Naive thymus-derived CD4-positive, alpha-beta T cell (primary cell): ENCODE measurements around the gene MTERF2. TPM values are rescaled to one million over a fixed set of nuclear protein-coding genes. Genes with fewer than 3 reads are reported as not detected.
"Not testable (repeated sequence)": the region's sequence is repeated elsewhere in the genome, so short reads cannot be mapped to it uniquely, and the experiment has no call there.

Experiments
- ATAC-seq: fragments of 150-1000 bp; cut with Tn5 transposase; 2 replicates; pipeline ENCODE4 v1.10.0; 2021; ENCODE audit warnings: mild to moderate bottlenecking, moderate library complexity
- CTCF ChIA-PET: fragments of 350-600 bp; sonication (Branson Sonifier 250); formaldehyde crosslinking; loops from one replicate; lab custom pipeline; 2021; ENCODE audit warnings: antibody characterized with exemption; lab: Charles Lee
- POLR2A ChIA-PET: fragments of 350-600 bp; sonication (Branson Sonifier 250); formaldehyde crosslinking; loops from one replicate; lab custom pipeline; 2021; ENCODE audit warnings: antibody characterized with exemption, inconsistent platforms; lab: Charles Lee
- DNase-seq, 9 donors: peaks; one replicate each; pipeline versions ENCODE4 v3.0.0 to v3.0.0-alpha.2; 2020 to 2022; ENCODE audit warnings: mixed read lengths in 1 of 9
- H3K27ac ChIP-seq: one replicate; pipeline ENCODE4 v1.7.0; 2013; ENCODE audit warnings: mild to moderate bottlenecking, low read depth, low read length, moderate library complexity
- H3K27me3 ChIP-seq, 2 donors: one replicate each; pipeline ENCODE4 v1.7.0; 2013; ENCODE audit warnings: low read length in 2 of 2, mild to moderate bottlenecking in 2 of 2, moderate library complexity in 2 of 2; ENCODE audit not compliant: control insufficient read depth in 2 of 2, insufficient read depth in 2 of 2
- H3K36me3 ChIP-seq, 3 experiments: 1 replicate in 2 of 3; 2 replicates in 1 of 3; pipeline ENCODE4 v1.7.0; 2013; ENCODE audit warnings: low read length in 3 of 3, mild to moderate bottlenecking in 3 of 3, moderate library complexity in 1 of 3; ENCODE audit not compliant: insufficient read depth in 3 of 3, control insufficient read depth in 2 of 3
- H3K4me1 ChIP-seq, 2 donors: one replicate each; pipeline ENCODE4 v1.7.0; 2013; ENCODE audit warnings: low read length in 2 of 2, mild to moderate bottlenecking in 2 of 2, moderate library complexity in 1 of 2; ENCODE audit not compliant: control insufficient read depth in 2 of 2, insufficient read depth in 2 of 2
- H3K4me3 ChIP-seq: 2 replicates; pipeline ENCODE4 v1.7.0; 2013; ENCODE audit warnings: mild to moderate bottlenecking, low read length
- H3K9me3 ChIP-seq, 3 experiments: 1 replicate in 2 of 3; 2 replicates in 1 of 3; pipeline ENCODE4 v1.7.0; 2013; ENCODE audit warnings: low read length in 3 of 3; ENCODE audit not compliant: control insufficient read depth in 2 of 3
- H3K27ac Mint-ChIP-seq, 9 donors: one replicate each; pipeline ENCODE4 v1.8.0; 2020 to 2022; ENCODE audit warnings: mixed read lengths in 9 of 9, mild to moderate bottlenecking in 8 of 9, moderate library complexity in 5 of 9, inconsistent platforms in 2 of 9
- H3K27me3 Mint-ChIP-seq, 5 donors: one replicate each; pipeline ENCODE4 v1.8.0; 2021 to 2022; ENCODE audit warnings: mixed read lengths in 5 of 5, mild to moderate bottlenecking in 1 of 5
- H3K36me3 Mint-ChIP-seq, 5 donors: one replicate each; pipeline ENCODE4 v1.8.0; 2020 to 2022; ENCODE audit warnings: mixed read lengths in 5 of 5, mild to moderate bottlenecking in 3 of 5, inconsistent platforms in 1 of 5
- H3K4me1 Mint-ChIP-seq, 7 donors: one replicate each; pipeline ENCODE4 v1.8.0; 2020 to 2022; ENCODE audit warnings: mixed read lengths in 7 of 7, mild to moderate bottlenecking in 3 of 7, inconsistent platforms in 1 of 7
- H3K4me3 Mint-ChIP-seq, 10 donors: one replicate each; pipeline ENCODE4 v1.8.0; 2020 to 2022; ENCODE audit warnings: mild to moderate bottlenecking in 10 of 10, mixed read lengths in 10 of 10, moderate library complexity in 6 of 10, inconsistent platforms in 2 of 10
- H3K9me3 Mint-ChIP-seq, 11 donors: one replicate each; pipeline ENCODE4 v1.8.0; 2020 to 2022; ENCODE audit warnings: mixed read lengths in 11 of 11, mild to moderate bottlenecking in 4 of 11, inconsistent platforms in 1 of 11, moderate library complexity in 1 of 11
- intact Hi-C, 2 donors: fragments of 100-400 bp; cut with micrococcal nuclease; formaldehyde crosslinking; loops; one replicate each; pipeline ENCODE4 v1.15.1; 2023
- polyA plus RNA-seq, 2 donors: library from polyadenylated mRNA; unstranded; fragments of 300-500 nt; fragmentation: Illumina TruSeq; gene quantifications; one replicate each; pipeline ENCODE4 v1.2.3, GENCODE V29; 2021
- total RNA-seq, 6 experiments: library from RNA in 5 of 6; stranded (reverse) in 5 of 6; gene quantifications; 1 replicate in 5 of 6; 2 replicates in 1 of 6; pipeline ENCODE4 v1.2.3 and lab custom pipeline; 2021 to 2026

Gene MTERF2
- total and polyA plus RNA-seq, 7 experiments from 2014 or later, result 7.1 to 12.9 (median 9.9) TPM

DNA sequence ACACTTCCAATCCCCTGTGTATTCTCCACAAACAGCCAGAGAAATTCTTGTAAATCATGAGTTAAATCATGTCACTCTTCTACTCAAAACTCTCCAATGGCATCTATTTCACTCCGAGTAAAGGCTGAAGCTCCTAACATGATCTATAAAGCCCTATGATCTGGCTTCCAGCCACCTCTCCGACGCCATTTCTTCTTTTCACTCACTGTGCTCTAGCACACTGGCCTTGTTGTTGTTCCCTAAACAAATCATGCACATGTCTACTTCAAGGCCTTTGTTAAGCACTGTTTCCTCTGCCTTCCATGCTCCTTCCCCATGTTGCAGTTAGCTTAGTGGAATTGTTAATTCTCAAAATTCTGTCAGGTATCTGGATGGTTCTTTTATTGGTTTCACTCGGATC lies 30.1 kb upstream of the MTERF2 start:
- POLR2A ChIA-PET, result interaction anchor here (0.7 kb wide), 1 partner anchor 90 kb away, joined by 3 read pairs; no protein-coding TSS in a partner anchor

GRCh38 chr12:107014055-107014454 lies 27.1 kb upstream of the MTERF2 start:
- H3K27ac Mint-ChIP-seq, result no peak overlapping the region

More for the DNA sequence above, 30.1 kb upstream of the MTERF2 start:
- Histone ChIP-seq H3K4me1 (no peaks in the 10 kb centered on the region), H3K27ac (no peak overlapping the region), H3K36me3 (peaks cover 0 to 3% (median 0%) of the 10 kb centered on the region in 3 experiments), H3K4me3 (no peak overlapping the region), H3K9me3 (no peaks in the 10 kb centered on the region), H3K27me3 (no peaks in the 10 kb centered on the region)
- Mint-ChIP-seq H3K4me3 (no peak overlapping the region), H3K27me3 (no peaks in the 10 kb centered on the region), H3K9me3 (no peaks in the 10 kb centered on the region), H3K36me3 (peaks cover 4 to 47% (median 32%) of the 10 kb centered on the region in 5 donors), H3K4me1 (no peaks in the 10 kb centered on the region), H3K27ac (no peak overlapping the region)
- intact Hi-C loops, result no loop called here
- CTCF ChIA-PET, result no interaction called here
- ATAC-seq (no peak), DNase-seq (no peak)

DNA sequence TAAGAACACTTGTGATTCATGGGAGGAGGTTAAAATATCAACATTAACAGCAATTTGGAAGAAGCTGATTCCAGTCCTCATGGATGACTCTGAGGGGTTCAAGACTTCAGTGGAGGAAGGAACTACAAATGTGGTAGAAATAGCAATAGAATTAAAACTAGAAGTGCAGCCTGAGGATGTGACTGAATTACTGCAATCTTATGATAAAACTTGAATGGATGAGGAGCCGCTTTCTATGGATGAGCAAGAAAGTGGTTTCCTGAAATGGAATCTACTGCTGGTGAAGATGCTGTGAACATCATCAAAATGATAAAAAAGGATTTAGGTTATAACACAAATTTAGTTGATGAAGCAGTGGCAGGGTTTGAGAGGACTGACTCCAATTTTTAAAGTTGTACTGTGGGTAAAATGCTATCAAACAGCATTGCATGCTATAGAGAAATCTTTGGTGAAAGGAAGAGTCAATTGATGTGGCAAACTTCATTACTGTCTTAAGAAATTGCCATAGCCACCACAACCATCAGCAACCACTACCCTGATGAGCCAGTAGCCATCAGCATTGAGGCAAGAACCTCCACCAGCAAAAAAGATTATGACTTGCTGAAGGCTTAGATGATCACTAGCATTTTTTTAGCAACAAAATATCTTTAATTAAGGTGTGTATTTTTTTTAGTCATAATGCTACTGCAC lies 25.9 kb upstream of the MTERF2 start:
- Mint-ChIP-seq H3K27ac (no peak overlapping the region), H3K36me3 (peaks cover 0 to 43% (median 15%) of the 10 kb centered on the region in 5 donors), H3K9me3 (peaks cover 0 to 2% (median 0%) of the 10 kb centered on the region in 11 donors), H3K27me3 (no peaks in the 10 kb centered on the region), H3K4me1 (peaks cover 0 to 1% (median 0%) of the 10 kb centered on the region in 7 donors), H3K4me3 (no peak overlapping the region)
- Histone ChIP-seq H3K4me3 (no peak overlapping the region), H3K27me3 (no peaks in the 10 kb centered on the region), H3K9me3 (no peaks in the 10 kb centered on the region), H3K27ac (no peak overlapping the region), H3K4me1 (no peaks in the 10 kb centered on the region), H3K36me3 (no peaks in the 10 kb centered on the region)
- DNase-seq (no peak), ATAC-seq (no peak)
- ChIA-PET POLR2A (no interaction called here), CTCF (no interaction called here)
- intact Hi-C loops, result loop anchor here in 1 of 2 donors (5.0 kb wide), 1 partner anchor 79 kb away; the partner anchor contains the start of gene CRY1

More at GRCh38 chr12:107014055-107014454, 27.1 kb upstream of the MTERF2 start:
- Mint-ChIP-seq H3K36me3 (peaks cover 0 to 45% (median 16%) of the 10 kb centered on the region in 5 donors), H3K27me3 (no peaks in the 10 kb centered on the region), H3K4me3 (no peak overlapping the region), H3K9me3 (no peaks in the 10 kb centered on the region), H3K4me1 (peaks cover 0 to 1% (median 0%) of the 10 kb centered on the region in 7 donors)
- ATAC-seq (peak; percentile 57), DNase-seq (no peak)
- intact Hi-C loops, result loop anchor here in 1 of 2 donors (1.0 to 5.0 kb wide), 2 partner anchors 78 to 90 kb away; partner anchors contain the start of gene CRY1
- H3K27me3 ChIP-seq, result no peaks in the 10 kb centered on the region
- ChIA-PET POLR2A (no interaction called here), CTCF (interaction anchor here (1.1 kb wide), 1 partner anchor 11 kb away, joined by 3 read pairs; no protein-coding TSS in a partner anchor)
- no peaks in the 10 kb centered on the region for H3K9me3 ChIP-seq
- H3K4me3 ChIP-seq, result no peak overlapping the region
- no peak overlapping the region for H3K27ac ChIP-seq
- H3K4me1 ChIP-seq, result no peaks in the 10 kb centered on the region
- H3K36me3 ChIP-seq, result no peaks in the 10 kb centered on the region

DNA sequence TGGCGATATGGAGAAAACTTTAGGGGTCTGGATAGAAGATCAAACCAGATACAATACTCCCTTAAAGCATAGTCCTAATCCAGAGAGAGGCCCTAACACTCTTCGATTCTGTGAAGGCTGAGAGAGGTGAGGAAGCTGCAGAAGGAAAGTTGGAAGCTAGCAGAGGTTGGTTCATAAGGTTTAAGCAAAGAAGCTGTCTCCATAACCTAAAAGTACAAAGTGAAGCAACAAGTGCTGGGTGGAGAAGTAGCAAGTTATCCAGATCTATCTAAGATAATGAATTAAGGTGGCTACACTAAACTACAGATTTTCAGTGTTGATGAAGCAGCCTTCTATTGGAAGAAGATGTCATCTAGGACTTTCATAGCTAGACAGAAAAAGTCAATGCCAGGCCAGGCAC lies 24.6 kb upstream of the MTERF2 start:
- Mint-ChIP-seq H3K4me3 (no peak overlapping the region), H3K27ac (no peak overlapping the region), H3K4me1 (peaks cover 0 to 1% (median 0%) of the 10 kb centered on the region in 7 donors), H3K36me3 (peaks cover 0 to 31% (median 3%) of the 10 kb centered on the region in 5 donors), H3K9me3 (peaks cover 0 to 2% (median 0%) of the 10 kb centered on the region in 11 donors), H3K27me3 (no peaks in the 10 kb centered on the region)
- Histone ChIP-seq H3K4me1 (no peaks in the 10 kb centered on the region), H3K9me3 (no peaks in the 10 kb centered on the region), H3K36me3 (no peaks in the 10 kb centered on the region), H3K27me3 (no peaks in the 10 kb centered on the region), H3K4me3 (no peak overlapping the region), H3K27ac (no peak overlapping the region)
- intact Hi-C loops, result loop anchor here in 1 of 2 donors (5.0 kb wide), 1 partner anchor 81 kb away; the partner anchor contains the start of gene CRY1
- DNase-seq, result no peak
- POLR2A ChIA-PET, result no interaction called here
- CTCF ChIA-PET, result no interaction called here
- no peak for ATAC-seq

- H3K4me1 ChIP-seq, result no peaks in the 10 kb centered on the region
- H3K27me3 Mint-ChIP-seq, result no peaks in the 10 kb centered on the region
- H3K4me3 ChIP-seq, result no peak overlapping the region
- no peak overlapping the region for H3K4me3 Mint-ChIP-seq
- POLR2A ChIA-PET, result no interaction called here
- H3K27me3 ChIP-seq, result no peaks in the 10 kb centered on the region
- ATAC-seq, result no peak
- H3K9me3 Mint-ChIP-seq, result peaks cover 0 to 2% (median 0%) of the 10 kb centered on the region in 11 donors
- H3K27ac ChIP-seq, result no peak overlapping the region
- H3K27ac Mint-ChIP-seq, result peak overlapping the region in 1 of 9 donors; percentile 31
- H3K4me1 Mint-ChIP-seq, result peaks cover 0 to 1% (median 0%) of the 10 kb centered on the region in 7 donors
- intact Hi-C loops, result no loop called here
- H3K36me3 ChIP-seq, result no peaks in the 10 kb centered on the region
- CTCF ChIA-PET, result no interaction called here
- peaks cover 0 to 25% (median 7%) of the 10 kb centered on the region in 5 donors for H3K36me3 Mint-ChIP-seq
- no peak for DNase-seq
- H3K9me3 ChIP-seq, result no peaks in the 10 kb centered on the region
Observed at GRCh38 chr12:107007411-107007810, 20.5 kb upstream of the MTERF2 start.

- H3K27me3 Mint-ChIP-seq, H3K9me3 ChIP-seq, H3K27ac ChIP-seq, POLR2A ChIA-PET, H3K4me1 ChIP-seq, H3K4me3 ChIP-seq, H3K27ac Mint-ChIP-seq, H3K4me3 Mint-ChIP-seq, ATAC-seq, CTCF ChIA-PET, H3K9me3 Mint-ChIP-seq, H3K4me1 Mint-ChIP-seq, H3K27me3 ChIP-seq, DNase-seq, intact Hi-C loops: not testable (repeated sequence)
- peaks cover 0 to 17% (median 0%) of the 10 kb centered on the region in 3 experiments for H3K36me3 ChIP-seq
- H3K36me3 Mint-ChIP-seq, result peaks cover 5 to 34% (median 13%) of the 10 kb centered on the region in 5 donors
Observed at GRCh38 chr12:107002665-107003064, 15.7 kb upstream of the MTERF2 start.
